IMR-90 (cell line): ENCODE measurements around the gene CSDE1. TPM values are rescaled to one million over a fixed set of nuclear protein-coding genes. Genes with fewer than 3 reads are reported as not detected.

ENCODE experiments used
- ATAC-seq: fragments of 200-7000 bp; cut with Tn5 transposase; 2 replicates; pipeline ENCODE4 v1.9.1; 2020; ENCODE audit warnings: low read depth, mild to moderate bottlenecking, moderate library complexity
- BruUV-seq: library from RNA; stranded (reverse); fragments of 400-500 nt; replicated peaks from 2 replicates; lab custom pipeline; 2021; lab: Mats Ljungman, UMichigan
- CTCF ChIA-PET: fragments of 300-600 bp; formaldehyde crosslinking; extraction: SDS; loops from one replicate; lab custom pipeline; 2021; ENCODE audit warnings: antibody characterized with exemption; lab: Yijun Ruan, JAX
- POLR2A ChIA-PET: fragments of 300-600 bp; sonication (Branson Sonifier 250); formaldehyde crosslinking; loops from one replicate; lab custom pipeline; 2022; ENCODE audit warnings: antibody characterized with exemption; ENCODE audit not compliant: unreplicated experiment; lab: Charles Lee
- DNase-seq: peaks from one replicate; pipeline ENCODE4 v3.0.0; 2013
- H2AFZ ChIP-seq: replicated peaks from 2 replicates; pipeline ENCODE3; 2013; ENCODE audit warnings: low read length, mild to moderate bottlenecking; ENCODE audit not compliant: poor library complexity
- H2AK5ac ChIP-seq: 2 replicates; pipeline ENCODE4 v1.6.1; 2013; ENCODE audit warnings: low read depth, low read length, inconsistent platforms
- H2AK9ac ChIP-seq: replicated peaks from 2 replicates; pipeline ENCODE3; 2013; ENCODE audit warnings: mild to moderate bottlenecking, low read depth, low read length, moderate library complexity; ENCODE audit not compliant: poor library complexity
- H2BK120ac ChIP-seq: 2 replicates; pipeline ENCODE4 v1.6.1; 2013; ENCODE audit warnings: low read depth, low read length, inconsistent platforms
- H2BK15ac ChIP-seq: 3 replicates; pipeline ENCODE4 v1.6.1; 2013; ENCODE audit warnings: low read depth, low read length, inconsistent platforms
- H2BK20ac ChIP-seq: 2 replicates; pipeline ENCODE4 v1.6.1; 2013; ENCODE audit warnings: low read depth, mild to moderate bottlenecking, inconsistent platforms, low read length, moderate library complexity
- H2BK5ac ChIP-seq: 2 replicates; pipeline ENCODE4 v1.6.1; 2013; ENCODE audit warnings: mild to moderate bottlenecking, low read depth, low read length, inconsistent platforms; ENCODE audit not compliant: poor library complexity, severe bottlenecking
- H3K14ac ChIP-seq: replicated peaks from 2 replicates; pipeline ENCODE4 v1.6.1; 2013; ENCODE audit warnings: low read depth, low read length, inconsistent platforms
- H3K18ac ChIP-seq: 2 replicates; pipeline ENCODE4 v1.6.1; 2013; ENCODE audit warnings: low read depth, low read length, control low read depth
- H3K23ac ChIP-seq: 2 replicates; pipeline ENCODE4 v1.6.1; 2013; ENCODE audit warnings: low read depth, low read length, inconsistent platforms
- H3K27ac ChIP-seq: 2 replicates; pipeline ENCODE4 v1.5.1; 2013; ENCODE audit warnings: mild to moderate bottlenecking, control low read depth, low read length; ENCODE audit not compliant: insufficient read depth
- H3K27me3 ChIP-seq: 2 replicates; pipeline ENCODE4 v1.6.1; 2013; ENCODE audit warnings: low read length; ENCODE audit not compliant: control insufficient read depth, insufficient read depth
- H3K36me3 ChIP-seq: 2 replicates; pipeline ENCODE4 v1.6.1; 2013; ENCODE audit warnings: low read length, mixed read lengths; ENCODE audit not compliant: control insufficient read depth, insufficient read depth
- H3K4ac ChIP-seq: 2 replicates; pipeline ENCODE4 v1.6.1; 2013; ENCODE audit warnings: low read depth, low read length, inconsistent platforms
- H3K4me1 ChIP-seq: 2 replicates; pipeline ENCODE4 v1.6.1; 2013; ENCODE audit warnings: low read length, mixed read lengths; ENCODE audit not compliant: control insufficient read depth, insufficient read depth
- H3K4me2 ChIP-seq: 2 replicates; pipeline ENCODE4 v1.6.1; 2013; ENCODE audit warnings: low read depth, mild to moderate bottlenecking, control low read depth, low read length, moderate library complexity
- H3K4me3 ChIP-seq: 2 replicates; pipeline ENCODE4 v1.5.1; 2013; ENCODE audit warnings: low read depth, mild to moderate bottlenecking, control low read depth, low read length, moderate library complexity; ENCODE audit not compliant: insufficient read depth
- H3K56ac ChIP-seq: 2 replicates; pipeline ENCODE4 v1.6.1; 2013; ENCODE audit warnings: low read length, inconsistent platforms; ENCODE audit not compliant: insufficient read depth; ENCODE audit errors: extremely low read depth
- H3K79me1 ChIP-seq, 2 experiments: 2 replicates each; pipeline ENCODE4 v1.6.1; 2013; ENCODE audit warnings: low read length in 2 of 2, inconsistent platforms in 1 of 2, low read depth in 1 of 2
- H3K9ac ChIP-seq: 2 replicates; pipeline ENCODE4 v1.6.1; 2013; ENCODE audit warnings: low read depth, low read length, control low read depth
- H3K9me1 ChIP-seq: 2 replicates; pipeline ENCODE4 v1.6.1; 2013; ENCODE audit warnings: low read length, inconsistent platforms; ENCODE audit not compliant: insufficient read depth
- H3K9me3 ChIP-seq: 2 replicates; pipeline ENCODE4 v1.6.1; 2013; ENCODE audit warnings: low read length; ENCODE audit not compliant: control insufficient read depth, insufficient read depth
- H4K20me1 ChIP-seq: 2 replicates; pipeline ENCODE4 v1.6.1; 2013; ENCODE audit warnings: low read length, inconsistent platforms; ENCODE audit not compliant: insufficient read depth
- H4K5ac ChIP-seq: 2 replicates; pipeline ENCODE4 v1.6.1; 2013; ENCODE audit warnings: mild to moderate bottlenecking, low read depth, low read length, control low read depth
- H4K8ac ChIP-seq, 2 experiments: 2 replicates each; pipeline ENCODE4 v1.6.1; 2013; ENCODE audit warnings: low read depth in 2 of 2, low read length in 2 of 2, control low read depth in 1 of 2, inconsistent platforms in 1 of 2
- H4K91ac ChIP-seq: 2 replicates; pipeline ENCODE4 v1.6.1; 2013; ENCODE audit warnings: low read depth, low read length, inconsistent platforms; ENCODE audit not compliant: insufficient read depth
- MAFK ChIP-seq: IDR thresholded peaks from 2 replicates; pipeline ENCODE4 v1.6.1; 2012; ENCODE audit warnings: low read depth, low read length, improper control_type of control experiment
- NFE2L2 ChIP-seq: fragments of 150-350 bp; IDR thresholded peaks from 2 replicates; pipeline ENCODE4 v1.6.1; 2016; ENCODE audit warnings: low read depth, mild to moderate bottlenecking, low read length
- WGBS, 2 experiments: methylation state at CpG; one replicate each; pipeline versions ENCODE4 v1.1.5 to v1.1.7; 2013; ENCODE audit warnings: missing lambda C conversion rate in 2 of 2; ENCODE audit not compliant: insufficient read length in 1 of 2; ENCODE audit errors: extremely low coverage in 2 of 2; 5-methylcytosine and 5-hydroxymethylcytosine counted together
- dilution Hi-C: fragments of 300-500 bp; cut with HindIII; formaldehyde crosslinking; loops from one replicate; pipeline ENCODE4 v1.14.3; 2018; ENCODE audit warnings: low sequenced_read_pairs; ENCODE audit not compliant: unreplicated experiment
- in situ Hi-C: fragments of 300-500 bp; cut with MboI; formaldehyde crosslinking; loops from 3 replicates; pipeline ENCODE4 v1.14.3; 2019; ENCODE audit warnings: low sequenced_read_pairs, inconsistent platforms, mixed read lengths
- intact Hi-C: fragments of 100-400 bp; cut with micrococcal nuclease; formaldehyde crosslinking; loops from 2 replicates; pipeline ENCODE4 v1.10.0; 2022
- polyA plus RNA-seq, 3 experiments: library from polyadenylated mRNA; depleted of rRNA; stranded (reverse); fragments of >200 nt; gene quantifications; 2 replicates each; pipeline ENCODE4 v1.2.3, GENCODE V29; 2012; ENCODE audit warnings: low replicate concordance in 1 of 3
- total RNA-seq: library from RNA; depleted of rRNA; stranded (reverse); fragments of >200 nt; gene quantifications from 2 replicates; pipeline ENCODE4 v1.2.3, GENCODE V29; 2012

The CSDE1 gene
- total and polyA plus RNA-seq, 2 of the 4 experiments (the other 2 are of a cell fraction) = 190 to 879 TPM

GRCh38 chr1:114745291-114745690, 12.5 kb downstream of the CSDE1 start:
- ChIA-PET POLR2A (no interaction called here), CTCF (no interaction called here)
- Histone ChIP-seq H3K27me3 (no peaks in the 10 kb centered on the region), H4K91ac (no peak overlapping the region), H3K14ac (no peak overlapping the region), H3K9ac (no peak overlapping the region), H2BK15ac (no peak overlapping the region), H3K9me3 (no peaks in the 10 kb centered on the region), H4K20me1 (peaks cover 77% of the 10 kb centered on the region), H2BK20ac (no peak overlapping the region), H3K9me1 (no peaks in the 10 kb centered on the region), H2AK9ac (no peak overlapping the region), H3K4me3 (no peak overlapping the region), H4K5ac (no peak overlapping the region), H3K18ac (no peak overlapping the region), H3K56ac (no peak overlapping the region), H2AK5ac (no peak overlapping the region), H2AFZ (no peak overlapping the region), H3K4ac (no peak overlapping the region), H3K79me1 (peaks cover 7 to 30% of the 10 kb centered on the region in 2 experiments; a peak in 3 of 4 replicates), H3K23ac (no peak overlapping the region), H2BK5ac (no peak overlapping the region), H3K27ac (no peak overlapping the region), H3K36me3 (peaks cover 28% of the 10 kb centered on the region), H4K8ac (no peak overlapping the region), H3K4me2 (no peak overlapping the region), H3K4me1 (no peaks in the 10 kb centered on the region), H2BK120ac (no peak overlapping the region)
- in situ Hi-C loops (loop anchor here (25.0 kb wide), 1 partner anchor 567 kb away; no protein-coding TSS in a partner anchor), intact Hi-C loops (loop anchor here (5.0 kb wide), 1 partner anchor 1218 kb away; no protein-coding TSS in a partner anchor), dilution Hi-C loops (no loop called here)
- DNase-seq (peak; percentile 66), ATAC-seq (no peak)
- peak; percentile 35; the same call in 1 of the 2 replicates for TF ChIP-seq MAFK
- TF ChIP-seq NFE2L2 = no peak
- WGBS, 2 experiments = 86% methylated on average over 1 of the region's 2 CpGs; no CpG with 5 or more reads in 1 of the 2 experiments
- no TSS peak for BruUV-seq
